ENCODE measurements around the gene SERPINA12. TPM values are rescaled to one million over a fixed set of nuclear protein-coding genes. Genes with fewer than 3 reads are reported as not detected.

SERPINA12 gene
- total and polyA plus RNA-seq, 2 of the 13 experiments (the other 11 are each of a cell fraction or from before 2014, with no cell fraction given): 0.08 TPM; not detected in 1

GRCh38 chr14:94522115-94522724 is 13.0 kb upstream of the SERPINA12 start (continued):
- no peak for TF ChIP-seq SRSF9 (IDR thresholded peaks at IDR 0.05; ENCODE audit: borderline replicate concordance, insufficient read depth, low read depth, low read length, poor library complexity, severe bottlenecking)
- TF ChIP-seq, protein P1, sequence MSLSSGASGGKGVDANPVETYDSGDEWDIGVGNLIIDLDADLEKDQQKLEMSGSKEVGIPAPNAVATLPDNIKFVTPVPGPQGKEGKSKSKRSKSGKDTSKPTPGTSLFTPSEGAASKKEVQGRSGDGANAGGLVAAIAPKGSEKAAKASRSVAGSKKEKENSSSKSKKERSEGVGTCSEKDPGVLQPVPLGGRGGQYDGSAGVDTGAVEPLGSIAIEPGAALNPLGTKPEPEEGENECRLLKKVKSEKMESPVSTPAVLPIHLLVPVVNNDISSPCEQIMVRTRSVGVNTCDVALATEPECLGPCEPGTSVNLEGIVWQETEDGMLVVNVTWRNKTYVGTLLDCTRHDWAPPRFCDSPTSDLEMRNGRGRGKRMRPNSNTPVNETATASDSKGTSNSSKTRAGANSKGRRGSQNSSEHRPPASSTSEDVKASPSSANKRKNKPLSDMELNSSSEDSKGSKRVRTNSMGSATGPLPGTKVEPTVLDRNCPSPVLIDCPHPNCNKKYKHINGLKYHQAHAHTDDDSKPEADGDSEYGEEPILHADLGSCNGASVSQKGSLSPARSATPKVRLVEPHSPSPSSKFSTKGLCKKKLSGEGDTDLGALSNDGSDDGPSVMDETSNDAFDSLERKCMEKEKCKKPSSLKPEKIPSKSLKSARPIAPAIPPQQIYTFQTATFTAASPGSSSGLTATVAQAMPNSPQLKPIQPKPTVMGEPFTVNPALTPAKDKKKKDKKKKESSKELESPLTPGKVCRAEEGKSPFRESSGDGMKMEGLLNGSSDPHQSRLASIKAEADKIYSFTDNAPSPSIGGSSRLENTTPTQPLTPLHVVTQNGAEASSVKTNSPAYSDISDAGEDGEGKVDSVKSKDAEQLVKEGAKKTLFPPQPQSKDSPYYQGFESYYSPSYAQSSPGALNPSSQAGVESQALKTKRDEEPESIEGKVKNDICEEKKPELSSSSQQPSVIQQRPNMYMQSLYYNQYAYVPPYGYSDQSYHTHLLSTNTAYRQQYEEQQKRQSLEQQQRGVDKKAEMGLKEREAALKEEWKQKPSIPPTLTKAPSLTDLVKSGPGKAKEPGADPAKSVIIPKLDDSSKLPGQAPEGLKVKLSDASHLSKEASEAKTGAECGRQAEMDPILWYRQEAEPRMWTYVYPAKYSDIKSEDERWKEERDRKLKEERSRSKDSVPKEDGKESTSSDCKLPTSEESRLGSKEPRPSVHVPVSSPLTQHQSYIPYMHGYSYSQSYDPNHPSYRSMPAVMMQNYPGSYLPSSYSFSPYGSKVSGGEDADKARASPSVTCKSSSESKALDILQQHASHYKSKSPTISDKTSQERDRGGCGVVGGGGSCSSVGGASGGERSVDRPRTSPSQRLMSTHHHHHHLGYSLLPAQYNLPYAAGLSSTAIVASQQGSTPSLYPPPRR (CRISPR knock-in tag; IDR thresholded peaks at IDR 0.05; ENCODE audit: borderline replicate concordance): peak; percentile 92
- no peak for TF ChIP-seq HOXA7 (CRISPR knock-in tag; IDR thresholded peaks at IDR 0.05)
- no peak for TF ChIP-seq KAT7 (CRISPR knock-in tag; IDR thresholded peaks at IDR 0.05; ENCODE audit: borderline replicate concordance)
- no peak for TF ChIP-seq ZNF75D (CRISPR knock-in tag; IDR thresholded peaks at IDR 0.05; ENCODE audit: borderline replicate concordance)
- no peak for TF ChIP-seq NFAT5 (CRISPR knock-in tag; IDR thresholded peaks at IDR 0.05)
- no peak for TF ChIP-seq ZNF549 (CRISPR knock-in tag; IDR thresholded peaks at IDR 0.05)
- no peak for TF ChIP-seq ZNF230 (CRISPR knock-in tag; IDR thresholded peaks at IDR 0.05)
- TF ChIP-seq REXO4 (CRISPR knock-in tag; IDR thresholded peaks at IDR 0.05; ENCODE audit: borderline replicate concordance): no peak
- TF ChIP-seq SMYD3 (CRISPR knock-in tag; IDR thresholded peaks at IDR 0.05): no peak
- 0 out of 2 replicates have a peak, but pooled peaks have one; percentile 8 for TF ChIP-seq KDM2A (CRISPR knock-in tag; IDR thresholded peaks at IDR 0.05; ENCODE audit: borderline replicate concordance, low read depth)
- no peak for TF ChIP-seq DNMT1 (CRISPR knock-in tag; IDR thresholded peaks at IDR 0.05)
- no peak for TF ChIP-seq E2F1 (CRISPR knock-in tag; IDR thresholded peaks at IDR 0.05)
- peak; percentile 88 for TF ChIP-seq MED8 (CRISPR knock-in tag; IDR thresholded peaks at IDR 0.05; ENCODE audit: insufficient replicate concordance)
- TF ChIP-seq ZBTB20 (CRISPR knock-in tag; IDR thresholded peaks at IDR 0.05; ENCODE audit: borderline replicate concordance, low read depth): peak; percentile 87
- TF ChIP-seq ZNF782 (CRISPR knock-in tag; IDR thresholded peaks at IDR 0.05; ENCODE audit: borderline replicate concordance): 0 out of 2 replicates have a peak, but pooled peaks have one; percentile 26
- TF ChIP-seq ZNF484 (CRISPR knock-in tag; IDR thresholded peaks at IDR 0.05; ENCODE audit: borderline replicate concordance, low read depth): no peak
- TF ChIP-seq AKAP8 (CRISPR knock-in tag; IDR thresholded peaks at IDR 0.05): peak; percentile 68; the same call in 1 of the 2 replicates

Data from HepG2 (cell line).